Endothelial cell of umbilical vein (primary cell): Measurements from ENCODE around the gene WBP2.

Experiments used
- CTCF ChIP-seq, 2 donors: IDR thresholded peaks; 1 replicate in 1 of 2; 2 replicates in 1 of 2; pipeline ENCODE4 v1.5.1; 2011; ENCODE audit warnings: low read length in 2 of 2, mild to moderate bottlenecking in 2 of 2, moderate library complexity in 2 of 2, control low read depth in 1 of 2, inconsistent platforms in 1 of 2, low read depth in 1 of 2; ENCODE audit not compliant: insufficient read depth in 1 of 2; ENCODE audit errors: extremely low read depth in 1 of 2
- EZH2 ChIP-seq: IDR thresholded peaks from 2 replicates; pipeline ENCODE4 v1.6.1; 2012; ENCODE audit warnings: borderline replicate concordance, low read depth, mild to moderate bottlenecking, moderate library complexity, low read length, inconsistent platforms; ENCODE audit not compliant: severe bottlenecking
- GATA2 ChIP-seq: IDR thresholded peaks from 2 replicates; pipeline ENCODE4 v1.7.0; 2011; ENCODE audit warnings: low read depth, mild to moderate bottlenecking, moderate library complexity, mixed read lengths, low read length; ENCODE audit not compliant: insufficient read length, insufficient read depth
- JUN ChIP-seq: IDR thresholded peaks from 2 replicates; pipeline ENCODE4 v1.6.1; 2011; ENCODE audit warnings: borderline replicate concordance, low read depth; ENCODE audit not compliant: insufficient read length, insufficient read depth
- MYC ChIP-seq: IDR thresholded peaks from one replicate; pipeline ENCODE4 v1.6.1; 2011; ENCODE audit warnings: mild to moderate bottlenecking, low read depth, low read length
- POLR2A ChIP-seq: IDR thresholded peaks from 2 replicates; pipeline ENCODE4 v1.6.1; 2012; ENCODE audit warnings: low read depth, mild to moderate bottlenecking, control low read depth, low read length
- POLR2AphosphoS5 ChIP-seq: IDR thresholded peaks from 2 replicates; pipeline ENCODE4 v1.6.1; 2012; ENCODE audit warnings: low read depth, mild to moderate bottlenecking, control low read depth, low read length, moderate library complexity; ENCODE audit not compliant: insufficient read depth
- TF ChIP-seq, protein P1 (sequence below): IDR thresholded peaks from 2 replicates; pipeline ENCODE4 v1.6.1; 2011; ENCODE audit not compliant: insufficient read depth, insufficient read length

DNA sequence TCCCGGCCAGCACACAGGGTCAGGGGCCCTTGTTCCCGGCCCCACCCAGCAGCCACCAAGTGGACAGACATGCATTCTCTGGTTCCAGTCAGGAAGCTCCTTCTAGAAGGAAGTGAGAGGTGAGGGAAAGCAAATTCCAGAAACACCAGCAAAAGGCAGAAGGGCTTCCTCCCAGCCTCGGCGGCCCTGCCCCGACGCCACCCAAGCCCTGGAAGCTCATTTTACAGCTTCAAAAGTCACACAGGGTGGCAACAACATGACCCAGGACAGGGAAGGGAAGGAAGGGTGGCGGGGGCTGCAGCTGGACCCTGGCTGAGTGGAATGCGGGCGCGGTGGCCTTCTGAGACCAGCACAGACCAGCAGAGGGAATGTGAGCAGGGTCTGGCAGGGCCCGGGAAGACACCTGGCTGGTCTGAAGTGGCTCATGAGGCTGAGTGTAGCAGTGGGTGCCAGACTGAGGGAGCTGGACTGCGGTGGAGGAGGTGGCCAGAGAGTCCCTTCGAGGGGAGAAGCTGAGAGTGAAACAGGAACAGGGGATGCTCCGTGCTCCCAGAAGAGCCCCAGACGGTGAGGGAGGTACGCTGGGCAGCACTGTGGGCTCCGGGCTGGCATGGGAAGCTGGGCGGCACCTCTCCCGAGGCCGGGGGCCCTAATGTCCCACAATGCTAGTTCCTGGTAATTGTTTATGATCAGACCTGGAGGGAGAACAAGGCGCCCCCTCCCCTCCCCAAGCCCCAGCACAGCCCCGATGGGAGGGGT lies 9.0 kb downstream of the WBP2 start:
- no peak for TF ChIP-seq EZH2
- peak in 1 of 2 donors; percentile 8 for TF ChIP-seq CTCF (IDR thresholded peaks at IDR 0.05; ENCODE audit: extremely low read depth in 1 of 2, insufficient read depth in 1 of 2, low read depth in 1 of 2, low read length in 2 of 2)
- no peak for TF ChIP-seq POLR2A
- TF ChIP-seq MYC, result no peak
- TF ChIP-seq, protein P1, sequence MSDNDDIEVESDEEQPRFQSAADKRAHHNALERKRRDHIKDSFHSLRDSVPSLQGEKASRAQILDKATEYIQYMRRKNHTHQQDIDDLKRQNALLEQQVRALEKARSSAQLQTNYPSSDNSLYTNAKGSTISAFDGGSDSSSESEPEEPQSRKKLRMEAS, result no peak
- peak; percentile 38 for TF ChIP-seq POLR2AphosphoS5
- no peak for TF ChIP-seq JUN
- TF ChIP-seq GATA2, result no peak
